Sciatic nerve (tissue), 2 donors: ENCODE data around the gene NANOS1. TPM values are rescaled to one million over a fixed set of nuclear protein-coding genes. Genes with fewer than 3 reads are reported as not detected.
A peak's percentile ranks its signal among the peaks of the same experiment; 100 is the strongest.

Experiments used
- ATAC-seq: fragments of 200-7000 bp; cut with Tn5 transposase; one replicate; pipeline ENCODE4 v1.9.1; 2020; ENCODE audit warnings: mild to moderate bottlenecking, moderate library complexity
- DNase-seq: peaks from one replicate; pipeline ENCODE4 v3.0.0-alpha.2; 2020; ENCODE audit warnings: low spot score
- intact Hi-C: fragments of 100-400 bp; cut with DNase I; formaldehyde crosslinking; loops from one replicate; pipeline ENCODE4 v1.14.2; 2022
- total RNA-seq: library from RNA; stranded (reverse); fragmentation: NEBNext Ultra II Directional; extraction: Animal tissue kit (Norgen Biotek cat#: 25700); gene quantifications from one replicate; pipeline ENCODE4 v1.2.1, GENCODE V29; 2021
- donor health status: DM: no; HTN: no; CAD: no.
- donor health status: DM: no; HTN: no; CAD: no.

Gene NANOS1
- total RNA-seq, result 3.5 TPM

- intact Hi-C loops, result no loop called here
- no peak for DNase-seq
- no peak for ATAC-seq
These were observed at the start of gene NANOS1 for GRCh38 chr10:119029613-119030420. Gene NANOS1, plus strand, starts transcription at chr10:119029714. Its CDS starts 88 bp downstream, at chr10:119029802.

- intact Hi-C loops, result no loop called here
These were observed 49.2 kb upstream of the NANOS1 start for GRCh38 chr10:118980135-118980865.

GRCh38 chr10:118980870-118981269, 48.6 kb upstream of the NANOS1 start:
- intact Hi-C loops, result no loop called here
- ATAC-seq, result no peak
- no peak for DNase-seq

More at GRCh38 chr10:118980135-118980865, 49.2 kb upstream of the NANOS1 start:
- DNase-seq (peak; percentile 53), ATAC-seq (no peak)

- DNase-seq (peak; percentile 15), ATAC-seq (no peak)
- intact Hi-C loops, result no loop called here
These were observed 47.6 kb upstream of the NANOS1 start for GRCh38 chr10:118981946-118982345.

- DNase-seq, result no peak
- no peak for ATAC-seq
- intact Hi-C loops, result no loop called here
These were observed 47.1 kb upstream of the NANOS1 start for GRCh38 chr10:118982366-118982765.

GRCh38 chr10:118983263-118983662, 46.3 kb upstream of the NANOS1 start:
- DNase-seq, result peak; percentile 9
- no peak for ATAC-seq
- intact Hi-C loops, result no loop called here

GRCh38 chr10:118985576-118985975, 43.9 kb upstream of the NANOS1 start:
- intact Hi-C loops, result no loop called here
- DNase-seq, result no peak
- no peak for ATAC-seq

- ATAC-seq, result no peak
- no peak for DNase-seq
These were observed 42.4 kb upstream of the NANOS1 start for GRCh38 chr10:118986815-118987790.

GRCh38 chr10:118990326-118990725, 39.2 kb upstream of the NANOS1 start:
- intact Hi-C loops, result no loop called here
- DNase-seq (no peak), ATAC-seq (no peak)

More at GRCh38 chr10:118986815-118987790, 42.4 kb upstream of the NANOS1 start:
- intact Hi-C loops, result no loop called here

- intact Hi-C loops, result no loop called here
- ATAC-seq (no peak), DNase-seq (no peak)
These were observed 37.0 kb upstream of the NANOS1 start for GRCh38 chr10:118992496-118992895.

- DNase-seq (no peak), ATAC-seq (no peak)
- intact Hi-C loops, result no loop called here
These were observed 36.3 kb upstream of the NANOS1 start for GRCh38 chr10:118993214-118993613.

GRCh38 chr10:118994321-118994720, 35.2 kb upstream of the NANOS1 start:
- DNase-seq (no peak), ATAC-seq (no peak)
- intact Hi-C loops, result no loop called here

- ATAC-seq, result no peak
- intact Hi-C loops, result no loop called here
- DNase-seq, result no peak
These were observed 33.8 kb upstream of the NANOS1 start for GRCh38 chr10:118995739-118996138.

- DNase-seq, result no peak
- intact Hi-C loops, result no loop called here
- ATAC-seq, result no peak
These were observed 32.1 kb upstream of the NANOS1 start for GRCh38 chr10:118997379-118997778.

- no peak for ATAC-seq
- intact Hi-C loops, result no loop called here
- no peak for DNase-seq
These were observed 31.3 kb upstream of the NANOS1 start for GRCh38 chr10:118998183-118998582.

GRCh38 chr10:119001717-119002500, 27.6 kb upstream of the NANOS1 start:
- intact Hi-C loops, result no loop called here
- no peak for DNase-seq
- no peak for ATAC-seq

GRCh38 chr10:119003572-119004289, 25.8 kb upstream of the NANOS1 start:
- ATAC-seq (no peak), DNase-seq (no peak)
- intact Hi-C loops, result no loop called here
